Measurements from ENCODE around the gene TMBIM6. TPM values are rescaled to one million over a fixed set of nuclear protein-coding genes. Genes with fewer than 3 reads are reported as not detected.

The TMBIM6 gene
- total RNA-seq, 1 experiment from 2014 or later, result 525 TPM

GRCh38 chr12:49702009-49702408 is 39.3 kb upstream of the TMBIM6 start:
- TF ChIP-seq SIN3A (IDR thresholded peaks at IDR 0.05; ENCODE audit: borderline replicate concordance, insufficient read depth, low read depth, low read length) (no peak), TCF7L2 (IDR thresholded peaks at IDR 0.05; ENCODE audit: low read depth, low read length) (no peak), REST (IDR thresholded peaks at IDR 0.05; ENCODE audit: insufficient read depth in 1 of 2, low read depth in 2 of 2, low read length in 1 of 2) (no peak), POLR2AphosphoS5 (IDR thresholded peaks at IDR 0.05; ENCODE audit: low read depth, low read length) (no peak)
- TF ChIP-seq, protein P1, sequence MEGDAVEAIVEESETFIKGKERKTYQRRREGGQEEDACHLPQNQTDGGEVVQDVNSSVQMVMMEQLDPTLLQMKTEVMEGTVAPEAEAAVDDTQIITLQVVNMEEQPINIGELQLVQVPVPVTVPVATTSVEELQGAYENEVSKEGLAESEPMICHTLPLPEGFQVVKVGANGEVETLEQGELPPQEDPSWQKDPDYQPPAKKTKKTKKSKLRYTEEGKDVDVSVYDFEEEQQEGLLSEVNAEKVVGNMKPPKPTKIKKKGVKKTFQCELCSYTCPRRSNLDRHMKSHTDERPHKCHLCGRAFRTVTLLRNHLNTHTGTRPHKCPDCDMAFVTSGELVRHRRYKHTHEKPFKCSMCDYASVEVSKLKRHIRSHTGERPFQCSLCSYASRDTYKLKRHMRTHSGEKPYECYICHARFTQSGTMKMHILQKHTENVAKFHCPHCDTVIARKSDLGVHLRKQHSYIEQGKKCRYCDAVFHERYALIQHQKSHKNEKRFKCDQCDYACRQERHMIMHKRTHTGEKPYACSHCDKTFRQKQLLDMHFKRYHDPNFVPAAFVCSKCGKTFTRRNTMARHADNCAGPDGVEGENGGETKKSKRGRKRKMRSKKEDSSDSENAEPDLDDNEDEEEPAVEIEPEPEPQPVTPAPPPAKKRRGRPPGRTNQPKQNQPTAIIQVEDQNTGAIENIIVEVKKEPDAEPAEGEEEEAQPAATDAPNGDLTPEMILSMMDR (IDR thresholded peaks at IDR 0.05), result no peak
- BruUV-seq (replicated peaks), result no TSS peak
- DNase-seq (ENCODE audit: low read depth, low spot score) (no peak), ATAC-seq (no peak)
- no peak overlapping the region for H3K4me3 ChIP-seq (ENCODE audit: low read depth in 2 of 2, low read length in 2 of 2)
- no peaks in the 10 kb centered on the region for H3K9me3 ChIP-seq (ENCODE audit: control insufficient read depth, insufficient read depth, low read depth, low read length)
- intact Hi-C loops (cut with micrococcal nuclease; ENCODE audit: unreplicated experiment) (no loop called here), in situ Hi-C loops (cut with HindIII; ENCODE audit: low pct_unique_long_range_greater_than_20kb, low sequenced_read_pairs) (no loop called here)
- H3K27me3 ChIP-seq (ENCODE audit: control insufficient read depth, insufficient read depth, low read length), result no peaks in the 10 kb centered on the region
- POLR2A ChIA-PET, result no interaction called here
- peaks cover 16% of the 10 kb centered on the region for H3K4me1 ChIP-seq (ENCODE audit: control insufficient read depth, insufficient read depth, low read length)
- no peaks in the 10 kb centered on the region for H3K36me3 ChIP-seq (ENCODE audit: control insufficient read depth, insufficient read depth, low read length)
- no peak overlapping the region for H3K27ac ChIP-seq (ENCODE audit: low read length)
- CTCF ChIA-PET, result no interaction called here

DNA sequence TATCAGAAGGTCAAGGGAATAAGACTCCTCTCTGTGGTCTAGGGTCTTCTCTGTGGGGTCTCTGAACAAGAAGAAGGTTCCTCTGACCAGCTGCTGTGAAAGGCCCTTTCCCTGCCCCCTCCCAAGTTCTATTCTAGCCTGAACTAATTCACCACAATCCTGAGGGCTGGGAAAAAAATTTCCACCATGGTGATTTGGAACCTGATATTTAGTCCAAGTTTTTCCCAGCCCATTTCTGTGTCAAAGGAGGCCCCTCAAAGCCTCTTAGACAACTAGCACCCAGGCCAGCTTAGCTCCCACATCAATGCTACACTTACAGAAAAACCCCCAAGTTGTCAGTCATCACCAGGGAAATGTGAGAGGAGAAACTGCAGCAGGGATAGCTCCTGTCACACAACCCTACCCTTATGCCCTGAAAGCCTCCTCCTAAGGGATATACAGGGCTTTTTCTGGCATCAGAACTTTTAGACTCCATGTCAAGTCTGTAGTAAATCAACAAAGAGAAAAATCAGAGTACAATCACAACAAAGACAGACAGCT is 38.6 kb upstream of the TMBIM6 start:
- H3K36me3 ChIP-seq (ENCODE audit: control insufficient read depth, insufficient read depth, low read length), result no peaks in the 10 kb centered on the region
- BruUV-seq (replicated peaks), result no TSS peak
- TF ChIP-seq SIN3A (IDR thresholded peaks at IDR 0.05; ENCODE audit: borderline replicate concordance, insufficient read depth, low read depth, low read length) (no peak), POLR2AphosphoS5 (IDR thresholded peaks at IDR 0.05; ENCODE audit: low read depth, low read length) (no peak), REST (IDR thresholded peaks at IDR 0.05; ENCODE audit: insufficient read depth in 1 of 2, low read depth in 2 of 2, low read length in 1 of 2) (no peak), TCF7L2 (IDR thresholded peaks at IDR 0.05; ENCODE audit: low read depth, low read length) (no peak)
- TF ChIP-seq, protein P1 (IDR thresholded peaks at IDR 0.05), result no peak
- DNase-seq (ENCODE audit: low read depth, low spot score) (no peak), ATAC-seq (no peak)
- H3K4me1 ChIP-seq (ENCODE audit: control insufficient read depth, insufficient read depth, low read length), result peaks cover 16% of the 10 kb centered on the region
- no peak overlapping the region for H3K4me3 ChIP-seq (ENCODE audit: low read depth in 2 of 2, low read length in 2 of 2)
- H3K27me3 ChIP-seq (ENCODE audit: control insufficient read depth, insufficient read depth, low read length), result no peaks in the 10 kb centered on the region
- in situ Hi-C loops (cut with HindIII; ENCODE audit: low pct_unique_long_range_greater_than_20kb, low sequenced_read_pairs) (no loop called here), intact Hi-C loops (cut with micrococcal nuclease; ENCODE audit: unreplicated experiment) (no loop called here)
- H3K9me3 ChIP-seq (ENCODE audit: control insufficient read depth, insufficient read depth, low read depth, low read length), result no peaks in the 10 kb centered on the region
- ChIA-PET CTCF (interaction anchor here (0.7 kb wide), 1 partner anchor 58 kb away, joined by 8 read pairs; no protein-coding TSS in a partner anchor), POLR2A (interaction anchor here (0.5 to 0.6 kb wide), 2 partner anchors 39 to 207 kb away, joined by 3 read pairs; partner anchors contain the start of gene TMBIM6)
- peak overlapping the region; percentile 15; the same call in 1 of the 2 replicates for H3K27ac ChIP-seq (ENCODE audit: low read length)
